ENCODE data around the gene SSTR3. TPM values are rescaled to one million over a fixed set of nuclear protein-coding genes. Genes with fewer than 3 reads are reported as not detected.
A peak's percentile ranks its signal among the peaks of the same experiment; 100 is the strongest.

Gene SSTR3
- total RNA-seq, 2 experiments from 2014 or later, result 0.25 to 0.30 TPM

DNA sequence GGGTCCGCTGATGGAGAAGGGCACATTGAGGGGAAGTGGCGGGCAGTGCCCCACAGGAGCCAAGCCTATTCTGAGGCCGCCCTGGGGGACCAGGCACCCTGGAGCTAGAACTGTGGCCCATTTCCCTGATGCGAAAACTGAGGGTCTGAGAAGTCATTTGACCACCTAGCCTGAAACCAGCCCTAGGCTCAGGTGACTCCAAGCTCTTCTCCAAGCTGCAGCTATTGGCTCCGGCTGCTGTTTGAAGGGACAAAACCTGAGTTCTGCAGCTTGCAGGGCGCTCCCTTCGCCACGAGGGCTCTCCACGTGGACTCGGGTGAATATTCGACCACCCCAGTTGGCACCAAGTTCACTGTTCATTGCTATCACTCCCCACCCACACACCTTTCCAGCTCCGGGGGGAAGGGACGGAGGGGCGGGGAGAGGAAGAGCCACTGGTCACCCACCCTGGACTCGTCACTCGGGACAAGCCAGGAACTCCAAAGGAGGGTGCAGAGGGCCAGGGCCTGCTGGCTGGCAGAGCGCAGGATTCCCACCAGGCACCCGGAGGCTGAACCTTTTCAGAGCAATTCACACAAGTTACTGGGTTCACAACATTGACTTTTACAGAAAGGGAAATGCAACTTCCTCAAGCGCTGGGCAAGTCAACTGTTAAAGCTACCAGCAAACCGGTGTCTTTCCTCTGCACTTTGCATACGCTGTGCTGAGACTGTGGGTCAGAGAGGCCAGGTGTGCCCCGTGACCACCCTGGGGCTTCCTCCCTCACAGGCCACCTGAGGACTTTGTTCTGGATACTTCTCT lies 32.8 kb upstream of the SSTR3 start:
- peaks cover 29% of the 10 kb centered on the region for H3K36me3 ChIP-seq (ENCODE audit: insufficient read depth, low read length)
- peak overlapping the region; percentile 93 for H3K27ac ChIP-seq (ENCODE audit: low read depth, low read length, poor library complexity, severe bottlenecking)
- BruUV-seq (replicated peaks), result no TSS peak
- peak; percentile 91 for DNase-seq (ENCODE audit: low spot score)
- H3K4me2 ChIP-seq (ENCODE audit: low read length), result peak overlapping the region; percentile 99
- POLR2A ChIA-PET, result interaction anchor here (0.6 to 3.9 kb wide), 8 partner anchors 15 to 335 kb away, joined by 3 to 26 read pairs (median 6); partner anchors contain the start of gene LGALS2
- CTCF ChIA-PET (ENCODE audit: unreplicated experiment), result interaction anchor here (1.7 to 3.9 kb wide), 3 partner anchors 15 to 46 kb away, joined by 6 to 20 read pairs (median 8); no protein-coding TSS in a partner anchor
- H3K4me1 ChIP-seq (ENCODE audit: insufficient read depth, low read length, poor library complexity, severe bottlenecking), result peaks cover 72% of the 10 kb centered on the region
- peaks cover 35% of the 10 kb centered on the region for H3K79me2 ChIP-seq (ENCODE audit: insufficient read depth, low read depth, low read length)
- peak overlapping the region; percentile 44; the same call in 1 of the 2 replicates for H2AFZ ChIP-seq (ENCODE audit: low read length)
- TF ChIP-seq EZH2phosphoT487 (IDR thresholded peaks at IDR 0.05; ENCODE audit: borderline replicate concordance, low read depth, low read length), result no peak
- TF ChIP-seq, protein P1, sequence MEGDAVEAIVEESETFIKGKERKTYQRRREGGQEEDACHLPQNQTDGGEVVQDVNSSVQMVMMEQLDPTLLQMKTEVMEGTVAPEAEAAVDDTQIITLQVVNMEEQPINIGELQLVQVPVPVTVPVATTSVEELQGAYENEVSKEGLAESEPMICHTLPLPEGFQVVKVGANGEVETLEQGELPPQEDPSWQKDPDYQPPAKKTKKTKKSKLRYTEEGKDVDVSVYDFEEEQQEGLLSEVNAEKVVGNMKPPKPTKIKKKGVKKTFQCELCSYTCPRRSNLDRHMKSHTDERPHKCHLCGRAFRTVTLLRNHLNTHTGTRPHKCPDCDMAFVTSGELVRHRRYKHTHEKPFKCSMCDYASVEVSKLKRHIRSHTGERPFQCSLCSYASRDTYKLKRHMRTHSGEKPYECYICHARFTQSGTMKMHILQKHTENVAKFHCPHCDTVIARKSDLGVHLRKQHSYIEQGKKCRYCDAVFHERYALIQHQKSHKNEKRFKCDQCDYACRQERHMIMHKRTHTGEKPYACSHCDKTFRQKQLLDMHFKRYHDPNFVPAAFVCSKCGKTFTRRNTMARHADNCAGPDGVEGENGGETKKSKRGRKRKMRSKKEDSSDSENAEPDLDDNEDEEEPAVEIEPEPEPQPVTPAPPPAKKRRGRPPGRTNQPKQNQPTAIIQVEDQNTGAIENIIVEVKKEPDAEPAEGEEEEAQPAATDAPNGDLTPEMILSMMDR (conservative IDR thresholded peaks at IDR 0.05; ENCODE audit: low read length), result no peak
- peaks cover 5% of the 10 kb centered on the region; the same call in 1 of the 2 replicates for H4K20me1 ChIP-seq (ENCODE audit: insufficient read depth, low read length)
- no peaks in the 10 kb centered on the region for H3K9me2 ChIP-seq (ENCODE audit: insufficient read depth, low read length)
- H3K9me3 ChIP-seq (ENCODE audit: low read length), result no peaks in the 10 kb centered on the region
- H3K4me3 ChIP-seq (ENCODE audit: low read depth, low read length, poor library complexity, severe bottlenecking), result peak overlapping the region; percentile 97
- intact Hi-C loops (cut with micrococcal nuclease; ENCODE audit: unreplicated experiment), result loop anchor here (2.0 kb wide), 1 partner anchor 26 kb away; no protein-coding TSS in a partner anchor

DNA sequence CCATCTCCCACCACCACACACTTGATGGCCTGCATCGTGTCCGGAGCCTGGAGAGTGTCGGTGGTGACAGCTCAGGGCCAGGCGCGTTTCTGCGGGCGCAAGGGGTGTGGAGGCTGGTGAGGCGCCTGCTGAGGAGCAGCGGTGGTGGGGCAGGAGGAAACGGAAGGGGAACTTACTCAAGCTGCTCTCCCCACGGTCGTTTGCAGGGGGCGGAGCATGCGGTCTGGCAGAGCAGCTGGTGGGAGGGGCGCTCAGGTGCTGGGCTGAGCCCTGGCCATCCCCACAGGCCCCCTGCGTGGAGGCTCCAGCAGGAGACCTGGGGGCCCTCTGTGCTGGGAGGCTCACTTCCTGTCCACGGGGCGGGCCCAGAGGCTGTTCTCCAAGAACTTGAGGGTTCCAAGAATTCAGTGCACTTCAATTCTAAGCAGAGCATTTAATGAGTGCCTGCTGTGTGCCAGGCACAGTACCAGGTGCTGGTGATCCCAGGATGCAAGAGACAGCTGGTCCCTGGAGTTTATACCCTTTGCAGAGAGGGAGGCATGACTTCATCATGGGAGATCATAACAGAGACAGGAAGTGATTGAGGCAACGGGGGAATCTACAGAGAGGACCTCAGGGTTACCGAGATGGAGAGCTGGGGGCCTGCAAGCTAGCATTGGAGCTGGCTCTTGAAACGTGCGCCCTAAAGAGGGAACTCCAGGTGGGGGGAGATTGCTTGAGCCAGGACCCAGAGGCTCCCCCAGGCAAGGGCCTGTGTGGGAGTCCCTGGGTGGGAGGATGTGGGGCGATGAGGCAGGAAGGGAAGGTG lies 32.0 kb upstream of the SSTR3 start, which contains the start of gene RAC2:
Gene RAC2 (minus strand): TSS at position 156 of the 808 bp plus-strand sequence. CDS start 121 bp downstream, at position 35.
- CTCF ChIA-PET (ENCODE audit: unreplicated experiment), result interaction anchor here (0.6 to 3.9 kb wide), 5 partner anchors 14 to 374 kb away, joined by 5 to 20 read pairs (median 6); no protein-coding TSS in a partner anchor
- peak; percentile 95 for DNase-seq (ENCODE audit: low spot score)
- Histone ChIP-seq H4K20me1 (ENCODE audit: insufficient read depth, low read length) (peaks cover 5% of the 10 kb centered on the region; the same call in 1 of the 2 replicates), H3K27ac (ENCODE audit: low read depth, low read length, poor library complexity, severe bottlenecking) (peak within 1 kb of the TSS; percentile 93), H2AFZ (ENCODE audit: low read length) (peak within 1 kb of the TSS; percentile 44; the same call in 1 of the 2 replicates), H3K4me2 (ENCODE audit: low read length) (peak within 1 kb of the TSS; percentile 99), H3K9me2 (ENCODE audit: insufficient read depth, low read length) (no peaks in the 10 kb centered on the region), H3K36me3 (ENCODE audit: insufficient read depth, low read length) (peaks cover 37% of the 10 kb centered on the region), H3K4me1 (ENCODE audit: insufficient read depth, low read length, poor library complexity, severe bottlenecking) (peaks cover 76% of the 10 kb centered on the region), H3K79me2 (ENCODE audit: insufficient read depth, low read depth, low read length) (peaks cover 37% of the 10 kb centered on the region), H3K4me3 (ENCODE audit: low read depth, low read length, poor library complexity, severe bottlenecking) (peak within 1 kb of the TSS; percentile 97), H3K9me3 (ENCODE audit: low read length) (no peaks in the 10 kb centered on the region)
- no peak for TF ChIP-seq EZH2phosphoT487 (IDR thresholded peaks at IDR 0.05; ENCODE audit: borderline replicate concordance, low read depth, low read length)
- POLR2A ChIA-PET, result interaction anchor here (0.6 to 3.9 kb wide), 9 partner anchors 14 to 47 kb away, joined by 3 to 26 read pairs (median 4); no protein-coding TSS in a partner anchor
- BruUV-seq (replicated peaks), result no TSS peak
- intact Hi-C loops (cut with micrococcal nuclease; ENCODE audit: unreplicated experiment), result loop anchor here (2.0 kb wide), 1 partner anchor 26 kb away; no protein-coding TSS in a partner anchor

Measured in OCI-LY7 (cell line).